Ovary (tissue), 3 donors: Measurements from ENCODE around the gene PTGS1.

Experiments used
- CTCF ChIP-seq, 3 donors: fragments of 450-650 bp in 2 of 3; fragments of 200-600 bp in 1 of 3; IDR thresholded peaks; one replicate each; pipeline versions ENCODE4 v1.5.1 to v1.8.0; 2016 to 2022; ENCODE audit warnings: antibody characterized with exemption in 3 of 3, mild to moderate bottlenecking in 1 of 3
- POLR2A ChIP-seq: fragments of 450-650 bp; IDR thresholded peaks from one replicate; pipeline ENCODE4 v1.6.1; 2017; ENCODE audit warnings: antibody characterized with exemption, mild to moderate bottlenecking, moderate library complexity
- donor health status: DM: no; HTN: no; CAD: no.

- TF ChIP-seq CTCF (IDR thresholded peaks at IDR 0.05) (no peak), POLR2A (no peak)
Observed at GRCh38 chr9:122331523-122331927, 39.3 kb upstream of the PTGS1 start.
